CD8-positive, alpha-beta memory T cell (primary cell): ENCODE results near the gene HSPBAP1. TPM values are rescaled to one million over a fixed set of nuclear protein-coding genes. Genes with fewer than 3 reads are reported as not detected.

Experiments used
- CTCF ChIA-PET: fragments of 350-600 bp; sonication (Branson Sonifier 250); formaldehyde crosslinking; loops from one replicate; lab custom pipeline; 2021; ENCODE audit warnings: antibody characterized with exemption; lab: Charles Lee
- POLR2A ChIA-PET: fragments of 350-600 bp; sonication (Branson Sonifier 250); formaldehyde crosslinking; loops from one replicate; lab custom pipeline; 2021; ENCODE audit warnings: antibody characterized with exemption; lab: Charles Lee
- DNase-seq, 5 donors: peaks; one replicate each; pipeline versions ENCODE4 v3.0.0 to v3.0.0-alpha.2; 2020 to 2022; ENCODE audit warnings: mixed read lengths in 1 of 5
- H3K27ac ChIP-seq: one replicate; pipeline ENCODE4 v1.7.0; 2013; ENCODE audit warnings: low read depth, mild to moderate bottlenecking, low read length, moderate library complexity
- H3K27me3 ChIP-seq: 2 replicates; pipeline ENCODE4 v1.7.0; 2013; ENCODE audit warnings: low read length, mild to moderate bottlenecking; ENCODE audit not compliant: insufficient read depth, poor library complexity, severe bottlenecking
- H3K36me3 ChIP-seq: 2 replicates; pipeline ENCODE4 v1.7.0; 2013; ENCODE audit warnings: mild to moderate bottlenecking, low read length, moderate library complexity; ENCODE audit not compliant: insufficient read depth
- H3K4me1 ChIP-seq: 2 replicates; pipeline ENCODE4 v1.7.0; 2013; ENCODE audit warnings: mild to moderate bottlenecking, low read length, moderate library complexity; ENCODE audit not compliant: insufficient read depth
- H3K4me3 ChIP-seq: 2 replicates; pipeline ENCODE4 v1.7.0; 2013; ENCODE audit warnings: mild to moderate bottlenecking, low read length
- H3K9me3 ChIP-seq: 2 replicates; pipeline ENCODE4 v1.7.0; 2013; ENCODE audit warnings: mild to moderate bottlenecking, low read length
- H3K27ac Mint-ChIP-seq, 8 donors: one replicate each; pipeline ENCODE4 v1.8.0; 2020 to 2021; ENCODE audit warnings: mixed read lengths in 8 of 8, mild to moderate bottlenecking in 6 of 8, inconsistent platforms in 3 of 8, moderate library complexity in 3 of 8
- H3K27me3 Mint-ChIP-seq, 2 donors: one replicate each; pipeline ENCODE4 v1.8.0; 2020 to 2021; ENCODE audit warnings: mixed read lengths in 2 of 2, mild to moderate bottlenecking in 1 of 2, moderate library complexity in 1 of 2
- H3K36me3 Mint-ChIP-seq, 3 donors: one replicate each; pipeline ENCODE4 v1.8.0; 2020 to 2021; ENCODE audit warnings: mixed read lengths in 3 of 3, inconsistent platforms in 1 of 3, mild to moderate bottlenecking in 1 of 3
- H3K4me1 Mint-ChIP-seq, 3 donors: one replicate each; pipeline ENCODE4 v1.8.0; 2020 to 2021; ENCODE audit warnings: mixed read lengths in 3 of 3, inconsistent platforms in 1 of 3, mild to moderate bottlenecking in 1 of 3
- H3K4me3 Mint-ChIP-seq, 7 donors: one replicate each; pipeline ENCODE4 v1.8.0; 2020 to 2021; ENCODE audit warnings: mixed read lengths in 7 of 7, mild to moderate bottlenecking in 6 of 7, moderate library complexity in 4 of 7, inconsistent platforms in 2 of 7
- H3K9me3 Mint-ChIP-seq, 5 donors: one replicate each; pipeline ENCODE4 v1.8.0; 2020 to 2022; ENCODE audit warnings: mixed read lengths in 5 of 5, mild to moderate bottlenecking in 3 of 5, moderate library complexity in 2 of 5, inconsistent platforms in 1 of 5
- polyA plus RNA-seq: library from polyadenylated mRNA; unstranded; fragments of 300-500 nt; fragmentation: Illumina TruSeq; gene quantifications from one replicate; pipeline ENCODE4 v1.2.3, GENCODE V29; 2021
- total RNA-seq, 2 experiments: library from RNA; stranded (reverse); gene quantifications; one replicate each; pipeline ENCODE4 v1.2.3, GENCODE V29; 2021

The HSPBAP1 gene
- total and polyA plus RNA-seq, 3 experiments from 2014 or later, result 7.2 to 10.6 (median 10.2) TPM

GRCh38 chr3:122767540-122768372 is 25.9 kb downstream of the HSPBAP1 start:
- Mint-ChIP-seq H3K4me1 (peaks cover 0 to 1% (median 0%) of the 10 kb centered on the region in 3 donors), H3K27me3 (peaks cover 0 to 2% of the 10 kb centered on the region in 2 donors), H3K36me3 (peaks cover 4 to 59% (median 20%) of the 10 kb centered on the region in 3 donors), H3K27ac (peak overlapping the region in 2 of 8 donors; percentile 33 to 38), H3K4me3 (no peak overlapping the region), H3K9me3 (no peaks in the 10 kb centered on the region)
- no peaks in the 10 kb centered on the region for H3K4me1 ChIP-seq
- no peaks in the 10 kb centered on the region for H3K9me3 ChIP-seq
- CTCF ChIA-PET, result no interaction called here
- no peaks in the 10 kb centered on the region for H3K36me3 ChIP-seq
- no peak for DNase-seq
- H3K27me3 ChIP-seq, result no peaks in the 10 kb centered on the region
- POLR2A ChIA-PET, result no interaction called here
- H3K27ac ChIP-seq, result no peak overlapping the region
- no peak overlapping the region for H3K4me3 ChIP-seq

GRCh38 chr3:122766430-122766829 is 27.2 kb downstream of the HSPBAP1 start:
- CTCF ChIA-PET, result no interaction called here
- H3K27ac ChIP-seq, result no peak overlapping the region
- no peaks in the 10 kb centered on the region for H3K36me3 ChIP-seq
- H3K36me3 Mint-ChIP-seq, result peaks cover 4 to 65% (median 19%) of the 10 kb centered on the region in 3 donors
- no peaks in the 10 kb centered on the region for H3K27me3 ChIP-seq
- H3K4me1 Mint-ChIP-seq, result peaks cover 0 to 1% (median 0%) of the 10 kb centered on the region in 3 donors
- H3K9me3 Mint-ChIP-seq, result no peaks in the 10 kb centered on the region
- POLR2A ChIA-PET, result no interaction called here
- H3K4me3 Mint-ChIP-seq, result no peak overlapping the region
- no peaks in the 10 kb centered on the region for H3K4me1 ChIP-seq
- no peaks in the 10 kb centered on the region for H3K9me3 ChIP-seq
- H3K27me3 Mint-ChIP-seq, result peaks cover 0 to 2% of the 10 kb centered on the region in 2 donors
- no peak for DNase-seq
- H3K27ac Mint-ChIP-seq, result peak overlapping the region in 2 of 8 donors; percentile 11 to 36
- no peak overlapping the region for H3K4me3 ChIP-seq

- H3K27ac Mint-ChIP-seq, result peak overlapping the region in 3 of 8 donors; percentile 25 to 34 (median 33)
- Histone ChIP-seq H3K4me3 (no peak overlapping the region), H3K27me3 (no peaks in the 10 kb centered on the region), H3K27ac (no peak overlapping the region), H3K9me3 (no peaks in the 10 kb centered on the region), H3K36me3 (no peaks in the 10 kb centered on the region), H3K4me1 (no peaks in the 10 kb centered on the region)
- H3K36me3 Mint-ChIP-seq, result peaks cover 0 to 56% (median 26%) of the 10 kb centered on the region in 3 donors
- DNase-seq, result no peak
- H3K27me3 Mint-ChIP-seq, result no peaks in the 10 kb centered on the region
- no peak overlapping the region for H3K4me3 Mint-ChIP-seq
- H3K4me1 Mint-ChIP-seq, result peaks cover 0 to 5% (median 1%) of the 10 kb centered on the region in 3 donors
- ChIA-PET CTCF (no interaction called here), POLR2A (no interaction called here)
- H3K9me3 Mint-ChIP-seq, result no peaks in the 10 kb centered on the region
Observed at GRCh38 chr3:122760453-122761271, 33.0 kb downstream of the HSPBAP1 start.

GRCh38 chr3:122758877-122759560 is 34.6 kb downstream of the HSPBAP1 start:
- no peak overlapping the region for H3K27ac ChIP-seq
- DNase-seq, result no peak
- Mint-ChIP-seq H3K27me3 (no peaks in the 10 kb centered on the region), H3K27ac (peak overlapping the region in 2 of 8 donors; percentile 36 to 61), H3K36me3 (peaks cover 8 to 59% (median 30%) of the 10 kb centered on the region in 3 donors), H3K4me3 (no peak overlapping the region), H3K4me1 (peaks cover 0 to 5% (median 2%) of the 10 kb centered on the region in 3 donors), H3K9me3 (no peaks in the 10 kb centered on the region)
- no peaks in the 10 kb centered on the region for H3K9me3 ChIP-seq
- H3K4me1 ChIP-seq, result no peaks in the 10 kb centered on the region
- no peak overlapping the region for H3K4me3 ChIP-seq
- H3K36me3 ChIP-seq, result no peaks in the 10 kb centered on the region
- ChIA-PET POLR2A (no interaction called here), CTCF (no interaction called here)
- no peaks in the 10 kb centered on the region for H3K27me3 ChIP-seq

- Histone ChIP-seq H3K27me3 (no peaks in the 10 kb centered on the region), H3K9me3 (no peaks in the 10 kb centered on the region), H3K4me3 (no peak overlapping the region), H3K36me3 (no peaks in the 10 kb centered on the region), H3K27ac (no peak overlapping the region), H3K4me1 (no peaks in the 10 kb centered on the region)
- POLR2A ChIA-PET, result interaction anchor here (0.5 to 0.6 kb wide), 2 partner anchors 10 to 194 kb away, joined by 3 to 8 read pairs; no protein-coding TSS in a partner anchor
- Mint-ChIP-seq H3K27me3 (no peaks in the 10 kb centered on the region), H3K36me3 (peaks cover 22 to 71% (median 32%) of the 10 kb centered on the region in 3 donors), H3K4me1 (peaks cover 0 to 5% (median 1%) of the 10 kb centered on the region in 3 donors), H3K9me3 (no peaks in the 10 kb centered on the region), H3K4me3 (no peak overlapping the region), H3K27ac (no peak overlapping the region)
- DNase-seq, result no peak
- CTCF ChIA-PET, result interaction anchor here (1.0 to 2.4 kb wide), 6 partner anchors 12 to 364 kb away, joined by 3 to 11 read pairs (median 4); partner anchors contain the start of gene SEMA5B
Observed at GRCh38 chr3:122755491-122755890, 38.1 kb downstream of the HSPBAP1 start.

GRCh38 chr3:122754929-122755328 is 38.7 kb downstream of the HSPBAP1 start:
- H3K36me3 ChIP-seq, result no peaks in the 10 kb centered on the region

GRCh38 chr3:122748347-122748746 is 45.3 kb downstream of the HSPBAP1 start:
- DNase-seq, result no peak
- no peaks in the 10 kb centered on the region for H3K36me3 ChIP-seq
- Mint-ChIP-seq H3K27me3 (no peaks in the 10 kb centered on the region), H3K27ac (peak overlapping the region in 1 of 8 donors; percentile 41), H3K36me3 (peaks cover 14 to 55% (median 19%) of the 10 kb centered on the region in 3 donors), H3K9me3 (no peaks in the 10 kb centered on the region), H3K4me3 (no peak overlapping the region), H3K4me1 (no peaks in the 10 kb centered on the region)
- H3K27me3 ChIP-seq, result no peaks in the 10 kb centered on the region
- no peaks in the 10 kb centered on the region for H3K4me1 ChIP-seq
- CTCF ChIA-PET, result no interaction called here
- H3K9me3 ChIP-seq, result no peaks in the 10 kb centered on the region
- H3K27ac ChIP-seq, result no peak overlapping the region
- H3K4me3 ChIP-seq, result no peak overlapping the region
- POLR2A ChIA-PET, result no interaction called here

More at GRCh38 chr3:122754929-122755328, 38.7 kb downstream of the HSPBAP1 start:
- ChIA-PET CTCF (interaction anchor here (0.7 to 2.4 kb wide), 7 partner anchors 11 to 364 kb away, joined by 3 to 11 read pairs (median 3); partner anchors contain the start of gene SEMA5B), POLR2A (interaction anchor here (0.5 kb wide), 1 partner anchor 193 kb away, joined by 3 read pairs; no protein-coding TSS in a partner anchor)
- Histone ChIP-seq H3K4me3 (no peak overlapping the region), H3K9me3 (no peaks in the 10 kb centered on the region), H3K27me3 (no peaks in the 10 kb centered on the region), H3K27ac (no peak overlapping the region), H3K4me1 (no peaks in the 10 kb centered on the region)
- no peaks in the 10 kb centered on the region for H3K9me3 Mint-ChIP-seq
- peaks cover 22 to 71% (median 34%) of the 10 kb centered on the region in 3 donors for H3K36me3 Mint-ChIP-seq
- H3K27ac Mint-ChIP-seq, result peak overlapping the region in 1 of 8 donors; percentile 20
- peak in 2 of 5 donors; percentile 23 to 29 for DNase-seq
- H3K4me1 Mint-ChIP-seq, result peaks cover 0 to 5% (median 1%) of the 10 kb centered on the region in 3 donors
- H3K27me3 Mint-ChIP-seq, result no peaks in the 10 kb centered on the region
- no peak overlapping the region for H3K4me3 Mint-ChIP-seq
